K562 (cell line): ENCODE measurements around the gene ERG28. TPM values are rescaled to one million over a fixed set of nuclear protein-coding genes. Genes with fewer than 3 reads are reported as not detected.

Experiments used
- BCOR ChIP-seq: fragments of 450-650 bp; IDR thresholded peaks from 2 replicates; pipeline ENCODE4 v1.6.1; 2016
- CBX1 ChIP-seq: sonication (generic); IDR thresholded peaks from 2 replicates; pipeline ENCODE4 v1.6.1; 2016; ENCODE audit warnings: antibody characterized with exemption, low read depth, mild to moderate bottlenecking
- GATA2 ChIP-seq: sonication (generic); formaldehyde crosslinking; IDR thresholded peaks from 2 replicates; pipeline ENCODE4 v1.4.0; 2020; ENCODE audit warnings: mild to moderate bottlenecking, missing genetic modification reagents
- KLF13 ChIP-seq: fragments of 450-650 bp; IDR thresholded peaks from 2 replicates; pipeline ENCODE4 v1.6.1; 2016; ENCODE audit warnings: missing genetic modification characterization, low read depth, mild to moderate bottlenecking, missing compliant biosample characterization, moderate library complexity, borderline replicate concordance
- MCM3 ChIP-seq: fragments of 450-650 bp; IDR thresholded peaks from 2 replicates; pipeline ENCODE4 v1.6.1; 2016
- MGA ChIP-seq: fragments of 450-650 bp; IDR thresholded peaks from 2 replicates; pipeline ENCODE4 v1.6.1; 2016; ENCODE audit warnings: mild to moderate bottlenecking, moderate library complexity
- NBN ChIP-seq: fragments of 450-650 bp; IDR thresholded peaks from 2 replicates; pipeline ENCODE4 v1.6.1; 2016; ENCODE audit warnings: low read depth, mild to moderate bottlenecking
- PPARD ChIP-seq: fragments of 250-450 bp; sonication (Bioruptor Pico); IDR thresholded peaks from 2 replicates; pipeline ENCODE4 v1.8.0; 2022; ENCODE audit warnings: inconsistent platforms, mild to moderate bottlenecking, moderate library complexity
- SAFB2 ChIP-seq: fragments of 200-400 bp; formaldehyde crosslinking; IDR thresholded peaks from 2 replicates; pipeline ENCODE4 v1.6.1; 2018; ENCODE audit warnings: borderline replicate concordance, low read length, low read depth, moderate library complexity; ENCODE audit not compliant: severe bottlenecking
- TCF7 ChIP-seq: sonication (generic); IDR thresholded peaks from 2 replicates; pipeline ENCODE4 v1.6.1; 2016; ENCODE audit warnings: antibody characterized with exemption, borderline replicate concordance
- TGIF2 ChIP-seq: sonication (generic); formaldehyde crosslinking; IDR thresholded peaks from 2 replicates; pipeline ENCODE4 v1.8.1; 2022; ENCODE audit warnings: mild to moderate bottlenecking, missing genetic modification reagents, moderate library complexity
- U2AF2 ChIP-seq: fragments of 200-400 bp; formaldehyde crosslinking; optimal IDR thresholded peaks from 2 replicates; pipeline ENCODE3; 2017; ENCODE audit warnings: low read depth, mild to moderate bottlenecking, low read length
- ZNF12 ChIP-seq: sonication (generic); formaldehyde crosslinking; IDR thresholded peaks from 2 replicates; pipeline ENCODE4 v1.4.0; 2020; ENCODE audit warnings: mild to moderate bottlenecking, missing genetic modification reagents
- polyA plus RNA-seq, 8 experiments: library from polyadenylated mRNA; depleted of rRNA in 4 of 8; stranded (reverse) in 5 of 8; unstranded in 3 of 8; fragments of >200 nt; fragmentation: Nextera tagmentation in 2 of 8; fragmentation: Illumina TruSeq in 1 of 8; extraction: Ambion mirVana in 2 of 8; extraction: Trizol in 1 of 8; gene quantifications; 2 replicates each; pipeline versions ENCODE4 v1.2.1 to v1.2.3, GENCODE V29; 2011 to 2014; ENCODE audit warnings: inconsistent platforms in 1 of 8, missing spikeins in 1 of 8
- total RNA-seq, 7 experiments: library from RNA; depleted of rRNA in 6 of 7; stranded (reverse); fragments of >200 nt in 6 of 7; fragmentation: Illumina TruSeq in 2 of 7; extraction: Trizol in 2 of 7; gene quantifications; 2 replicates each; pipeline versions ENCODE4 v1.2.1 to v1.2.3, GENCODE V29; 2011 to 2021; ENCODE audit warnings: low replicate concordance in 1 of 7

ERG28 gene
- total and polyA plus RNA-seq, 9 of the 15 experiments (the other 6 are each of a cell fraction or from before 2014, with no cell fraction given), result 3.1 to 34.2 (median 14.2) TPM

- TF ChIP-seq MGA (no peak), PPARD (CRISPR knock-in tag) (no peak), BCOR (no peak), SAFB2 (no peak), TGIF2 (no peak), ZNF12 (no peak), MCM3 (no peak), TCF7 (no peak), U2AF2 (no peak), CBX1 (no peak), GATA2 (CRISPR knock-in tag) (no peak), NBN (no peak), KLF13 (no peak)
Measured at GRCh38 chr14:75614179-75614578, 46.5 kb downstream of the ERG28 start (continued).
